ENCODE results near the gene MAMSTR. TPM values are rescaled to one million over a fixed set of nuclear protein-coding genes. Genes with fewer than 3 reads are reported as not detected.
"Not testable (repeated sequence)": the region's sequence is repeated elsewhere in the genome, so short reads cannot be mapped to it uniquely, and the experiment has no call there.

MAMSTR gene
- total and polyA plus RNA-seq, 8 donors = 0.51 to 2.6 (median 1.1) TPM

DNA sequence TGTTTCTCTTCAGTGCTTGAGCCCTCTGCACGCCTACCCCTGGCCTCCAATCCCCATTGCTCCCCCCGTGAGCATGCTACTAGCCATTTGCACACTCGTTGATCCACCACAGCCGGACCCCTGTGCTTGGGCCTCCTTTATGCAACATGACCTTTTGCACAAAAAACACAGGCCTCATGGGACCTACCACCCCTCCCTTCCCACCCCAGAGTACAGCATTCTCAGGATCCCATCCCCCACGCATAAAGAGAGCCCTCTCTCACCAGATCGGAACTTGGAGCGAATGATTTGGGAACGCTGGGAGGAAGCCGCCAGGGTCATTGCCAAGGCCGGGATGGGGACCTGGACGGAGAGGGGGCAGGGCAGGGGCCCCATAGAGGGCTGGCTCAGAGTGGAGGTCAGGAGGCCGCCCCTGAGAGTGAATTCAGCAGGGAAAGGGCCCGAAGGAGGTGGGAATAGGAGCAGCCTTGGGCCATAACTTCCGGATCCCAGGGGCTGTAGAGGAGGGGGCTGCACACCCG lies 754 bp downstream of the MAMSTR start:
- no peaks in the 10 kb centered on the region for H3K36me3 ChIP-seq
- no peak for TF ChIP-seq CTCF (IDR thresholded peaks at IDR 0.05)
- H3K9me3 ChIP-seq = no peaks in the 10 kb centered on the region
- no peak for DNase-seq
- no peak overlapping the region for H3K27ac ChIP-seq
- H3K4me1 ChIP-seq = no peaks in the 10 kb centered on the region
- H3K27me3 ChIP-seq = no peaks in the 10 kb centered on the region
- FAIRE-seq = no peak
- H3K4me3 ChIP-seq = peak overlapping the region in 1 of 4 donors; percentile 52
- ATAC-seq = no peak
- WGBS, 2 donors = 46 to 47% methylated on average over 15 of the region's 15 CpGs
- intact Hi-C loops (cut with DNase I) = no loop called here

DNA sequence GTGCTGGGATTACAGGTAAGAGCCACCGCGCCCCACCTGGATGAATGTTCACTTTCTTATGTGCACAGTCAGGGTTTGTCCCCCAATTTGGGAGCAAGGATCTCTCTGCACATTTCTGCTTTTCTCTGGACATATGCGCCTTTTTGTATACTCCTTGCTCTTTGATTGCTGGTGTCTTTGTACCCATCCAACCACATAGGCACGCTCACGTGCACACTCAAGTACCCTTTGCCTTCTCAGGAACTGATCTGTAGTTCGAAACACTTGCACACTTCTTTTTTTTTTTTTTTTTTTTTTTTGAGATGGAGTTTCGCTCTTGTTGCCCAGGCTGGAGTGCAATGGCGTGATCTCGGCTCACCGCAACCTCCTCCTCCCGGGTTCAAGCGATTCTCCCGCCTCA lies 1.4 kb downstream of the MAMSTR start:
- 91 to 93% methylated on average over 12 to 13 of the region's 13 CpGs for WGBS, 2 donors
- intact Hi-C loops (cut with DNase I) = not testable (repeated sequence)

DNA sequence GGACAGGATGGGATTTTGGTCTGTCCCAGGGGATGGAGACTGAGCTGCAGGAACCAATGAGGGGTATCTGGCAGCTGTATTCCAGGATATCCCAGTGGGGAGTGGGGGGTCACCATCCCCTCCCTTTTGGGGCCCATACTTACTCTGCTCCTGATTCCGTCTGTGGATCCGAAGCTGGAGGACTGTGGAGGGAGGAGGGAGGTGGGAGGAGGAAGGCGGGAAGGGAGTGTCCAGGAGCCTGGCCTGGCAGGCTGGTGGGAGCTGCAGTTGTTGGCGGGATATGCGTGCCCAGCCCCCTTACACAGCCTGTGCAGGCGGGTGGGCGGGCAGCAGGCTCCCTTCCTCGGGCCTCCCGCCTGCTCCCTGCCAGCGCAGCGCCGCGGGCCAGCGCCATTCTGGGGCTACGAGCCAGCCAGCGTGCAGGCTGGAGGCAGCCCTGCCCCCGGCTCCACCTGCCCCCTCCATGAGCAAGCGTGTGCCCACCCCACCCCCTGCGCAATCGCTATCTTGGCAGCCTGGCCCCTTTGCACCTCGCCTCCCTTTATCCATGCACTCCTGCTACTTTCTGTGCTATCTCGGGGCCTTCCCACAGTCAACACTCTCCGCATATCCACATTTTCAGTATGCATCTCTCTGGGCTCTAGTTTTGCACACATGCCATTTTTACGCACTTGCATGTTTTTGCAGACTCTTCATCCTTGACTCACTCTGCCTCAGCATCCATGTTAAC lies 2.8 kb downstream of the MAMSTR start:
- Histone ChIP-seq H3K4me1 (no peaks in the 10 kb centered on the region), H3K4me3 (peak overlapping the region in 1 of 4 donors; percentile 28), H3K9me3 (no peaks in the 10 kb centered on the region), H3K27ac (peak overlapping the region in 2 of 4 donors; percentile 8 to 28), H3K27me3 (no peaks in the 10 kb centered on the region), H3K36me3 (no peaks in the 10 kb centered on the region)
- no peak for TF ChIP-seq CTCF (IDR thresholded peaks at IDR 0.05)
- WGBS, 2 donors = 28 to 46% methylated on average over 9 to 24 of the region's 24 CpGs
- intact Hi-C loops (cut with DNase I) = no loop called here
- ATAC-seq (no peak), DNase-seq (peak in 2 of 6 donors; percentile 38 to 52), FAIRE-seq (no peak)

More for the DNA sequence above, 1.4 kb downstream of the MAMSTR start:
- H3K27me3 ChIP-seq, H3K27ac ChIP-seq, DNase-seq, H3K4me3 ChIP-seq, H3K4me1 ChIP-seq, H3K9me3 ChIP-seq, FAIRE-seq, ATAC-seq, H3K36me3 ChIP-seq: not testable (repeated sequence)

- H3K27me3 ChIP-seq = no peaks in the 10 kb centered on the region
- intact Hi-C loops (cut with DNase I) = no loop called here
- H3K4me3 ChIP-seq = no peak overlapping the region
- TF ChIP-seq CTCF (IDR thresholded peaks at IDR 0.05) = no peak
- 80 to 83% methylated on average over 19 of the region's 19 CpGs for WGBS, 2 donors
- no peaks in the 10 kb centered on the region for H3K36me3 ChIP-seq
- FAIRE-seq (no peak), DNase-seq (peak in 3 of 6 donors; percentile 32 to 78 (median 59)), ATAC-seq (no peak)
- H3K9me3 ChIP-seq = no peaks in the 10 kb centered on the region
- H3K4me1 ChIP-seq = no peaks in the 10 kb centered on the region
- no peak overlapping the region for H3K27ac ChIP-seq
Observed at GRCh38 chr19:48715681-48716171, 3.8 kb downstream of the MAMSTR start.

- ATAC-seq (no peak), DNase-seq (peak in 3 of 6 donors; percentile 44 to 63 (median 57)), FAIRE-seq (no peak)
- Histone ChIP-seq H3K36me3 (no peaks in the 10 kb centered on the region), H3K27ac (peak overlapping the region; percentile 43 to 77 (median 55)), H3K4me3 (peak overlapping the region in 3 of 4 donors; percentile 18 to 63 (median 34)), H3K27me3 (no peaks in the 10 kb centered on the region), H3K4me1 (no peaks in the 10 kb centered on the region), H3K9me3 (no peaks in the 10 kb centered on the region)
- WGBS, 2 donors = 55 to 57% methylated on average over 26 of the region's 26 CpGs
- intact Hi-C loops (cut with DNase I) = no loop called here
- no peak for TF ChIP-seq CTCF (IDR thresholded peaks at IDR 0.05)
Observed at GRCh38 chr19:48714759-48715675, 4.5 kb downstream of the MAMSTR start.

All from pancreas (tissue), 10 donors.